Dendritic cell treated with granulocyte-macrophage colony-stimulating factor and Interleukin-4, amounts not matched to agents 40 ng/mL and 50 ng/mL, for 4 days (primary cell): ENCODE measurements around the gene GYG2.
"Not testable (repeated sequence)": the region's sequence is repeated elsewhere in the genome, so short reads cannot be mapped to it uniquely, and the experiment has no call there.

Source experiments
- H3K27ac Mint-ChIP-seq: one replicate; pipeline ENCODE4 v1.8.0; 2022; ENCODE audit warnings: mild to moderate bottlenecking, mixed read lengths
- H3K27me3 Mint-ChIP-seq: one replicate; pipeline ENCODE4 v1.8.0; 2022; ENCODE audit warnings: mild to moderate bottlenecking, mixed read lengths
- H3K36me3 Mint-ChIP-seq: one replicate; pipeline ENCODE4 v1.8.0; 2022; ENCODE audit warnings: low read depth, mixed read lengths
- H3K4me1 Mint-ChIP-seq: one replicate; pipeline ENCODE4 v1.8.0; 2022; ENCODE audit warnings: low read depth, mixed read lengths
- H3K4me3 Mint-ChIP-seq: one replicate; pipeline ENCODE4 v1.8.0; 2022; ENCODE audit warnings: mild to moderate bottlenecking, moderate library complexity, mixed read lengths
- H3K9me3 Mint-ChIP-seq: one replicate; pipeline ENCODE4 v1.8.0; 2022; ENCODE audit warnings: mixed read lengths
- intact Hi-C: fragments of 100-400 bp; cut with micrococcal nuclease; formaldehyde crosslinking; loops from one replicate; pipeline ENCODE4 v1.15.0; 2022

The GYG2 gene

GRCh38 chrX:2921750-2922149 is 93.0 kb downstream of the GYG2 start:
- H3K36me3 Mint-ChIP-seq: peaks cover 58% of the 10 kb centered on the region
- H3K9me3 Mint-ChIP-seq: no peaks in the 10 kb centered on the region
- H3K4me1 Mint-ChIP-seq: peaks cover 6% of the 10 kb centered on the region
- no peaks in the 10 kb centered on the region for H3K27me3 Mint-ChIP-seq
- H3K4me3 Mint-ChIP-seq: no peak overlapping the region
- no peak overlapping the region for H3K27ac Mint-ChIP-seq
- intact Hi-C loops: no loop called here

GRCh38 chrX:2924151-2924550 is 95.4 kb downstream of the GYG2 start:
- Mint-ChIP-seq H3K36me3 (peaks cover 46% of the 10 kb centered on the region), H3K27ac (no peak overlapping the region), H3K4me1 (peaks cover 6% of the 10 kb centered on the region), H3K9me3 (no peaks in the 10 kb centered on the region), H3K27me3 (no peaks in the 10 kb centered on the region), H3K4me3 (no peak overlapping the region)
- intact Hi-C loops: no loop called here

- H3K27me3 Mint-ChIP-seq, intact Hi-C loops, H3K9me3 Mint-ChIP-seq, H3K4me3 Mint-ChIP-seq, H3K27ac Mint-ChIP-seq: not testable (repeated sequence)
- Mint-ChIP-seq H3K36me3 (peaks cover 29% of the 10 kb centered on the region), H3K4me1 (peaks cover 13% of the 10 kb centered on the region)
Observed at GRCh38 chrX:2926255-2926654, 97.5 kb downstream of the GYG2 start.

- Mint-ChIP-seq H3K27me3 (no peaks in the 10 kb centered on the region), H3K36me3 (peaks cover 24% of the 10 kb centered on the region), H3K4me3 (no peak overlapping the region), H3K27ac (no peak overlapping the region), H3K9me3 (no peaks in the 10 kb centered on the region), H3K4me1 (peaks cover 13% of the 10 kb centered on the region)
- intact Hi-C loops: no loop called here
Observed at GRCh38 chrX:2926664-2927275, 98.0 kb downstream of the GYG2 start.

GRCh38 chrX:2928191-2928582 is 99.5 kb downstream of the GYG2 start:
- H3K9me3 Mint-ChIP-seq: no peaks in the 10 kb centered on the region
- peak overlapping the region; percentile 94 for H3K27ac Mint-ChIP-seq
- intact Hi-C loops: no loop called here
- H3K27me3 Mint-ChIP-seq: no peaks in the 10 kb centered on the region
- peak overlapping the region; percentile 79 for H3K4me3 Mint-ChIP-seq
- H3K4me1 Mint-ChIP-seq: peaks cover 11% of the 10 kb centered on the region
- H3K36me3 Mint-ChIP-seq: peaks cover 19% of the 10 kb centered on the region

GRCh38 chrX:2928583-2929434 is 100.1 kb downstream of the GYG2 start, which contains the start of gene ARSD:
Gene ARSD (minus strand): TSS chrX:2929339. CDS start chrX:2929275, 64 bp downstream.
- H3K36me3 Mint-ChIP-seq: peaks cover 13% of the 10 kb centered on the region
- H3K9me3 Mint-ChIP-seq: no peaks in the 10 kb centered on the region
- H3K27me3 Mint-ChIP-seq: no peaks in the 10 kb centered on the region
- intact Hi-C loops: no loop called here
- H3K4me3 Mint-ChIP-seq: peak within 1 kb of the TSS; percentile 83
- peak within 1 kb of the TSS; percentile 94 for H3K27ac Mint-ChIP-seq
- H3K4me1 Mint-ChIP-seq: peaks cover 16% of the 10 kb centered on the region

- intact Hi-C loops: no loop called here
- peaks cover 6% of the 10 kb centered on the region for H3K36me3 Mint-ChIP-seq
- no peaks in the 10 kb centered on the region for H3K27me3 Mint-ChIP-seq
- no peaks in the 10 kb centered on the region for H3K9me3 Mint-ChIP-seq
- H3K27ac Mint-ChIP-seq: no peak overlapping the region
- peaks cover 29% of the 10 kb centered on the region for H3K4me1 Mint-ChIP-seq
- H3K4me3 Mint-ChIP-seq: no peak overlapping the region
Observed at GRCh38 chrX:2931155-2931554, 102.4 kb downstream of the GYG2 start.

- intact Hi-C loops: no loop called here
- Mint-ChIP-seq H3K9me3 (no peaks in the 10 kb centered on the region), H3K4me1 (peaks cover 29% of the 10 kb centered on the region)
Observed at GRCh38 chrX:2931612-2932011, 102.9 kb downstream of the GYG2 start.

More at GRCh38 chrX:2931612-2932011, 102.9 kb downstream of the GYG2 start:
- no peak overlapping the region for H3K4me3 Mint-ChIP-seq
- no peak overlapping the region for H3K27ac Mint-ChIP-seq
- peaks cover 5% of the 10 kb centered on the region for H3K36me3 Mint-ChIP-seq
- no peaks in the 10 kb centered on the region for H3K27me3 Mint-ChIP-seq
